GM15510 (cell line): Measurements from ENCODE around the gene EYS.

Experiments used
- POLR2A ChIP-seq: IDR thresholded peaks from 3 replicates; pipeline ENCODE4 v1.6.1; 2011; ENCODE audit warnings: borderline replicate concordance; ENCODE audit not compliant: insufficient read length; ENCODE audit errors: extremely low read depth

EYS gene

GRCh38 chr6:64113704-64114103 lies 1593.3 kb downstream of the EYS start:
- TF ChIP-seq POLR2A, result no peak

GRCh38 chr6:64104051-64104450 lies 1603.0 kb downstream of the EYS start:
- no peak for TF ChIP-seq POLR2A

GRCh38 chr6:64103480-64103879 lies 1603.5 kb downstream of the EYS start:
- no peak for TF ChIP-seq POLR2A

GRCh38 chr6:64100702-64101303 lies 1606.2 kb downstream of the EYS start:
- TF ChIP-seq POLR2A, result no peak

- no peak for TF ChIP-seq POLR2A
These were observed 1616.7 kb downstream of the EYS start for GRCh38 chr6:64090352-64090751.

- TF ChIP-seq POLR2A, result no peak
These were observed 1621.9 kb downstream of the EYS start for GRCh38 chr6:64085126-64085525.

GRCh38 chr6:64084185-64084663 lies 1622.8 kb downstream of the EYS start:
- TF ChIP-seq POLR2A, result no peak

GRCh38 chr6:64083261-64083660 lies 1623.8 kb downstream of the EYS start:
- no peak for TF ChIP-seq POLR2A

GRCh38 chr6:64081453-64081852 lies 1625.6 kb downstream of the EYS start:
- TF ChIP-seq POLR2A, result no peak

GRCh38 chr6:64074981-64075380 lies 1632.0 kb downstream of the EYS start:
- TF ChIP-seq POLR2A, result no peak

GRCh38 chr6:64072686-64073085 lies 1634.3 kb downstream of the EYS start:
- TF ChIP-seq POLR2A, result no peak

- TF ChIP-seq POLR2A, result no peak
These were observed 1642.1 kb downstream of the EYS start for GRCh38 chr6:64064919-64065318.

- TF ChIP-seq POLR2A, result no peak
These were observed 1643.9 kb downstream of the EYS start for GRCh38 chr6:64062960-64063683.

- TF ChIP-seq POLR2A, result no peak
These were observed 1652.2 kb downstream of the EYS start for GRCh38 chr6:64054861-64055260.

- TF ChIP-seq POLR2A, result no peak
These were observed 1656.4 kb downstream of the EYS start for GRCh38 chr6:64050590-64050989.

- no peak for TF ChIP-seq POLR2A
These were observed 1657.3 kb downstream of the EYS start for GRCh38 chr6:64049736-64050135.
